Vagina (tissue), 2 donors: ENCODE results near the gene CSPG4. TPM values are rescaled to one million over a fixed set of nuclear protein-coding genes. Genes with fewer than 3 reads are reported as not detected.
A peak's percentile ranks its signal among the peaks of the same experiment; 100 is the strongest.
"Not testable (repeated sequence)": the region's sequence is repeated elsewhere in the genome, so short reads cannot be mapped to it uniquely, and the experiment has no call there.

Experiments
- DNase-seq, 2 donors: peaks; one replicate each; pipeline ENCODE4 v3.0.0-alpha.2; 2017; ENCODE audit errors: extremely low spot score in 2 of 2
- H3K27ac ChIP-seq: fragments of 200-600 bp; sonication (generic); one replicate; pipeline ENCODE4 v1.5.1; 2019
- H3K27me3 ChIP-seq: fragments of 200-600 bp; sonication (generic); one replicate; pipeline ENCODE4 v1.5.1; 2019
- H3K36me3 ChIP-seq, 2 donors: fragments of 200-600 bp; sonication (generic); one replicate each; pipeline ENCODE4 v1.5.1; 2017 to 2019
- H3K4me1 ChIP-seq: fragments of 200-600 bp; sonication (generic); one replicate; pipeline ENCODE4 v1.5.1; 2019
- H3K4me3 ChIP-seq, 2 donors: fragments of 200-600 bp; sonication (generic); 1 replicate in 1 of 2; 2 replicates in 1 of 2; pipeline ENCODE4 v1.5.1; 2016 to 2019
- H3K9me3 ChIP-seq: fragments of 200-600 bp; sonication (generic); one replicate; pipeline ENCODE4 v1.5.1; 2019
- CTCF ChIP-seq, 3 experiments: fragments of 450-650 bp in 2 of 3; fragments of 200-600 bp in 1 of 3; sonication (generic) in 1 of 3; IDR thresholded peaks; one replicate each; pipeline ENCODE4 v1.5.1; 2017 to 2019; ENCODE audit warnings: antibody characterized with exemption in 3 of 3, mild to moderate bottlenecking in 2 of 3, moderate library complexity in 2 of 3
- POLR2A ChIP-seq, 2 donors: fragments of 450-650 bp; IDR thresholded peaks; one replicate each; pipeline ENCODE4 v1.6.1; 2017; ENCODE audit warnings: antibody characterized with exemption in 2 of 2, mild to moderate bottlenecking in 2 of 2, moderate library complexity in 2 of 2
- POLR2AphosphoS5 ChIP-seq, 2 donors: sonication (generic); formaldehyde crosslinking; IDR thresholded peaks; one replicate each; pipeline ENCODE4 v1.9.0; 2017; ENCODE audit warnings: antibody characterized with exemption in 2 of 2, mild to moderate bottlenecking in 2 of 2, low read depth in 1 of 2; ENCODE audit not compliant: insufficient read depth in 1 of 2
- intact Hi-C: fragments of 100-400 bp; cut with DNase I; formaldehyde crosslinking; loops from one replicate; pipeline ENCODE4 v1.15.1; 2023
- total RNA-seq: library from RNA; depleted of rRNA; stranded (reverse); fragments of >200 nt; gene quantifications from one replicate; pipeline ENCODE4 v1.2.3, GENCODE V29; 2016

The CSPG4 gene
- total RNA-seq, 1 donor from 2014 or later = 23.1 TPM

DNA sequence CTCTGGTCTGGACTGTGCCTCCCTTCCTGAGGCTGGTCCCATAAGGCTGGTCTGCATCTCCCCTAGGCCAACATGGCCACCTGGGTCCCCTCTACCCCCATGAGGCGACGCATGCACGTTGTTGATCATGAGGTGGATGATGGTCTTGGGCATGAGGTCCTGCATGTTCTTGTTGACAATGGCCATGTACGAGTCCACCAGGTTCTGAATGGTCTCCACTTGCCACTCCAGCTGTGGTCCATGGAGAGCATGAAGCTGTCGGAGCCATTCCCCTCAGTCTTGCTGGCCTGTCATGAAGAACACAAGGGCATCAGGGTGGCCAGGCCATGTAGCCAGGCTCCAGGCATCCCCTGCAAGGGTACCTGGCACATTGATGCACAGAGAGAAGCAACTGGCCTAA, 27.1 kb upstream of the CSPG4 start:
- TF ChIP-seq POLR2AphosphoS5 (IDR thresholded peaks at IDR 0.05; ENCODE audit: insufficient read depth in 1 of 2, low read depth in 1 of 2) = no peak
- TF ChIP-seq CTCF (IDR thresholded peaks at IDR 0.05) = no peak
- TF ChIP-seq POLR2A (IDR thresholded peaks at IDR 0.05) = no peak
- Histone ChIP-seq H3K27me3 (no peaks in the 10 kb centered on the region), H3K36me3 (no peaks in the 10 kb centered on the region), H3K4me3 (no peak overlapping the region), H3K4me1 (peaks cover 14% of the 10 kb centered on the region), H3K9me3 (no peaks in the 10 kb centered on the region), H3K27ac (no peak overlapping the region)
- DNase-seq = no peak
- intact Hi-C loops = no loop called here

DNA sequence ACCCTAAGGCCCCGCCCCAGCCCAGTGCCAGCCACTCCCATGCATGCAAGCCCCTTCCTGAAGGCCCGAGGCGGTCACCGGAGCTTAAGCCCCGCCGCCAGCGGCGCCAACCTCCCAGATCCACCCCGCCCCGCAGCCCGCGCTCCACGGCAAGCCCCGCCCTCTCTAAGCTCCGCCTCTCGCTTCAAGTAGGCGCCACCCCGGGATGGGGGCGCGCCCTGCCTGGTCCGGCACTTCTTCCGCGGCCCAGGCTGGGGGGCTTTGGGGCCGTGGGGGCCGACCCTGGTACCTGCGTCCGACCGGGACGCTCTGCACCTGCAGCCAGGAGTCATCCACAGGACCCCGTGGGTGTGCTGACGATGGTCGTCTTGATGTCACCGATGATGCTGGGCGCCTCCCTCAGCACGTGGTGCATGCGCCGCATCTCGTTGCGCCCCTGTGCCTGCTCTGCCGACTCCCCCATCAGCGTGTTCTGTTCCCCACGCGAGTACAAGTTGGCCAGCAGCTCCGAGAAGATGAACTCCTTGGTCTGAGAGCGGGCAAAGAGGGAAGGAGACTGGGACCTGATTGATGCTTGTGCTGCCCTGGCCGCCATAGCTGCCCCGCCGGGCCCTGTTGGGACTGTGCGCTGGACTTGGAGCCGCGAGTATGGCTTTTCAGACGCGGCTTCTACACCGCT, 26.1 kb upstream of the CSPG4 start:
- Histone ChIP-seq H3K36me3 (no peaks in the 10 kb centered on the region), H3K4me3 (peak overlapping the region; percentile 66 to 88), H3K27ac (peak overlapping the region; percentile 51), H3K9me3 (no peaks in the 10 kb centered on the region), H3K4me1 (peaks cover 14% of the 10 kb centered on the region), H3K27me3 (no peaks in the 10 kb centered on the region)
- DNase-seq = peak in 1 of 2 donors; percentile 96
- intact Hi-C loops = no loop called here
- TF ChIP-seq POLR2AphosphoS5 (IDR thresholded peaks at IDR 0.05; ENCODE audit: insufficient read depth in 1 of 2, low read depth in 1 of 2) = peak; percentile 23 to 78
- TF ChIP-seq POLR2A (IDR thresholded peaks at IDR 0.05) = no peak
- no peak for TF ChIP-seq CTCF (IDR thresholded peaks at IDR 0.05)

DNA sequence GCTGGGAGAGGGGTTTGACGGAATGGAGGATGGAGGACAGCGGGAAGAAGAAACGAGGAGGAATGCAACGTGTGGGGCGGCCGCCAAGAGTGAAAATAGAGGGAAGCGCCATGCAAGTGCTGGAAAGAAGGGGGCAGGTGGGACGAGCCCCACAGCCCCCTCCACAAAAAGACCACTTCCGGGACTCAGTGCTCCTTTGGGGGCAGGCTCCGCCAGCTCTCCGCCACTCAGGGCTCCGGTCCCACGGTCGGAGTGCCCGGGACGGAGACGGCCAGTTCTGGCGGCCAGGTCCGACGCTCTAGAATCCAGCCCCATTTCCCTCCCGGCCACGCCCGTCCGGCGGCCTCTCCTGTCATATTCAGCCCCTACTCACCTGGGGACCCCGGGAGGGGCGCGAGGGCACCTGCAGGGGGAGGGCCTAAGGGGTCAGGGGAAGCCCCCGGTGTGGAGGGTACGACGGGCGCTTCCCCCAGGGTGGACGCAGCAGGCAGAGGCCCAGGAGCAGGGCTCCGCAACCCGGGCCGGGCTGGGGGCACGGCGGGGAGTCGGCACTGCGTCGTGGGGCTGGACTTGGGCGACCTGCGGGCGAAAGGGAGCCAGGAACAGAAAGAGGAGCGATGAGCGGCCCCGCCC, 25.5 kb upstream of the CSPG4 start:
- Histone ChIP-seq H3K36me3 (no peaks in the 10 kb centered on the region), H3K9me3 (no peaks in the 10 kb centered on the region), H3K27me3 (no peaks in the 10 kb centered on the region), H3K27ac (peak overlapping the region; percentile 51), H3K4me1 (peaks cover 15% of the 10 kb centered on the region), H3K4me3 (peak overlapping the region; percentile 66 to 88)
- DNase-seq = no peak
- no peak for TF ChIP-seq POLR2A (IDR thresholded peaks at IDR 0.05)
- TF ChIP-seq CTCF (IDR thresholded peaks at IDR 0.05) = no peak
- TF ChIP-seq POLR2AphosphoS5 (IDR thresholded peaks at IDR 0.05; ENCODE audit: insufficient read depth in 1 of 2, low read depth in 1 of 2) = peak in 1 of 2 donors; percentile 74
- intact Hi-C loops = no loop called here

- DNase-seq, intact Hi-C loops, H3K9me3 ChIP-seq, H3K27me3 ChIP-seq, H3K36me3 ChIP-seq: not testable (repeated sequence)
- Histone ChIP-seq H3K27ac (peak overlapping the region; percentile 51), H3K4me3 (peak overlapping the region; percentile 66 to 88), H3K4me1 (peaks cover 23% of the 10 kb centered on the region)
Measured at GRCh38 chr15:75737116-75738013, 24.7 kb upstream of the CSPG4 start.

DNA sequence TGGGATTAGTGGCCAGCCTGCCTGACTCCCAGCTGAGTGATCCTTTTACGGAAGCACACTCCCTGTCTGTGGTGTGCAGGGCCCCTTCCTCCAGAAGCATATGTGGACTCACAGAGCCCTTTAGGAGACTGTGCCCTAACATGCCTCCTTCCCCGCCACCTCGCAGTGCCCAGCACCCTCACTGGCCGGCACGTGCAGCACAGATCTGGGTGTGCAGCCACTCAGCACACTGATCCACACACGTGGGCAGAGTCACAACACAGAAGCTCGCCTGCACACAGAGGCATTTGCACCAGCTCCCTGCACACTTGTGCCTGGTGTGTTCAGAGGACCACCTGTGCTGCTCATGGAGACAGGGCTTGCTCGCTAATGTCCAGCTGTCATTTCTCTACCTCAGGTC, 23.6 kb upstream of the CSPG4 start:
- H3K4me3 ChIP-seq = no peak overlapping the region
- H3K9me3 ChIP-seq = no peaks in the 10 kb centered on the region
- TF ChIP-seq CTCF (IDR thresholded peaks at IDR 0.05) = no peak
- no peak for TF ChIP-seq POLR2A (IDR thresholded peaks at IDR 0.05)
- no peak for TF ChIP-seq POLR2AphosphoS5 (IDR thresholded peaks at IDR 0.05; ENCODE audit: insufficient read depth in 1 of 2, low read depth in 1 of 2)
- H3K27ac ChIP-seq = no peak overlapping the region
- intact Hi-C loops = no loop called here
- peaks cover 34% of the 10 kb centered on the region for H3K4me1 ChIP-seq
- H3K27me3 ChIP-seq = no peaks in the 10 kb centered on the region
- no peak for DNase-seq
- no peaks in the 10 kb centered on the region for H3K36me3 ChIP-seq

GRCh38 chr15:75734861-75735760, 22.5 kb upstream of the CSPG4 start:
- not testable (repeated sequence) for H3K9me3 ChIP-seq, DNase-seq, H3K27me3 ChIP-seq, H3K4me3 ChIP-seq, H3K36me3 ChIP-seq
- intact Hi-C loops = loop anchor here (5.0 kb wide), 1 partner anchor 48 kb away; no protein-coding TSS in a partner anchor
- peaks cover 36% of the 10 kb centered on the region for H3K4me1 ChIP-seq
- H3K27ac ChIP-seq = peak overlapping the region; percentile 36
